ENCODE data around the gene PCDHGA9. TPM values are rescaled to one million over a fixed set of nuclear protein-coding genes. Genes with fewer than 3 reads are reported as not detected.

PCDHGA9 gene
- total RNA-seq, 1 donor = 11.1 TPM

GRCh38 chr5:141430332-141431113 is 27.9 kb downstream of the PCDHGA9 start, which contains the start of gene PCDHGA12:
TSS of gene PCDHGA12 (plus strand) at chr5:141430507. CDS start at chr5:141430760, 253 bp downstream.

Other genes with a start within 250 kb of the PCDHGA9 start
- gene PCDHB7, start 230.1 kb upstream of the PCDHGA9 start, total RNA-seq = 2.0 and 2.5 TPM in 2 replicates
- gene PCDHB8, start 225.0 kb upstream of the PCDHGA9 start, total RNA-seq = 0.52 and 1.1 TPM in 2 replicates
- gene PCDHB16, start 220.4 kb upstream of the PCDHGA9 start, total RNA-seq = 3.1 and 4.4 TPM in 2 replicates
- 0.91 and 2.3 TPM in 2 replicates for gene PCDHB9, start 215.6 kb upstream of the PCDHGA9 start, total RNA-seq
- gene PCDHB10, start 210.4 kb upstream of the PCDHGA9 start, total RNA-seq = 2.2 and 2.5 TPM in 2 replicates
- 1.4 and 1.7 TPM in 2 replicates for gene PCDHB11, start 203.2 kb upstream of the PCDHGA9 start, total RNA-seq
- gene PCDHB12, start 194.1 kb upstream of the PCDHGA9 start, total RNA-seq = 1.0 and 1.3 TPM in 2 replicates
- 2.7 and 4.0 TPM in 2 replicates for gene PCDHB13, start 188.9 kb upstream of the PCDHGA9 start, total RNA-seq
- gene PCDHB14, start 179.4 kb upstream of the PCDHGA9 start, total RNA-seq = 3.8 and 4.4 TPM in 2 replicates
- 1.7 and 1.9 TPM in 2 replicates for gene PCDHB15, start 157.4 kb upstream of the PCDHGA9 start, total RNA-seq
- 0.32 and 0.39 TPM in 2 replicates for gene SLC25A2, start 98.7 kb upstream of the PCDHGA9 start, total RNA-seq
- gene TAF7, start 82.0 kb upstream of the PCDHGA9 start, total RNA-seq = 61.7 and 84.2 TPM in 2 replicates
- gene PCDHGA1, start 72.3 kb upstream of the PCDHGA9 start, total RNA-seq = 1.4 and 1.9 TPM in 2 replicates
- gene PCDHGA2, start 64.0 kb upstream of the PCDHGA9 start, total RNA-seq = 4.7 and 4.9 TPM in 2 replicates
- gene PCDHGA3, start 58.9 kb upstream of the PCDHGA9 start, total RNA-seq = 3.7 and 6.2 TPM in 2 replicates
- gene PCDHGB1, start 52.7 kb upstream of the PCDHGA9 start, total RNA-seq = 4.1 and 6.1 TPM in 2 replicates
- gene PCDHGA4, start 47.8 kb upstream of the PCDHGA9 start, total RNA-seq = 6.7 and 8.9 TPM in 2 replicates
- gene PCDHGB2, start 42.8 kb upstream of the PCDHGA9 start, total RNA-seq = 6.5 and 6.8 TPM in 2 replicates
- gene PCDHGA5, start 38.6 kb upstream of the PCDHGA9 start, total RNA-seq = 5.6 and 6.5 TPM in 2 replicates
- gene PCDHGB3, start 32.5 kb upstream of the PCDHGA9 start, total RNA-seq = 8.4 and 8.6 TPM in 2 replicates
- 7.8 and 10.4 TPM in 2 replicates for gene PCDHGA6, start 28.9 kb upstream of the PCDHGA9 start, total RNA-seq
- gene PCDHGA7, start 20.0 kb upstream of the PCDHGA9 start, total RNA-seq = 9.0 and 10.6 TPM in 2 replicates
- 24.4 and 26.2 TPM in 2 replicates for gene PCDHGB4, start 15.1 kb upstream of the PCDHGA9 start, total RNA-seq
- gene PCDHGA8, start 10.1 kb upstream of the PCDHGA9 start, total RNA-seq = 5.6 and 5.7 TPM in 2 replicates
- gene PCDHGB5, start 4.8 kb upstream of the PCDHGA9 start, total RNA-seq = 27.7 and 35.0 TPM in 2 replicates
- 7.9 and 9.5 TPM in 2 replicates for gene PCDHGB6, start 5.2 kb downstream of the PCDHGA9 start, total RNA-seq
- gene PCDHGA10, start 10.2 kb downstream of the PCDHGA9 start, total RNA-seq = 15.3 and 17.9 TPM in 2 replicates
- 25.6 and 26.2 TPM in 2 replicates for gene PCDHGB7, start 14.9 kb downstream of the PCDHGA9 start, total RNA-seq
- gene PCDHGA11, start 18.3 kb downstream of the PCDHGA9 start, total RNA-seq = 20.1 and 24.1 TPM in 2 replicates
- 25.1 and 30.2 TPM in 2 replicates for gene PCDHGA12, start 27.7 kb downstream of the PCDHGA9 start, total RNA-seq
- gene PCDHGC3, start 73.2 kb downstream of the PCDHGA9 start, total RNA-seq = 122 and 161 TPM in 2 replicates
- 5.6 and 6.4 TPM in 2 replicates for gene PCDHGC4, start 82.3 kb downstream of the PCDHGA9 start, total RNA-seq
- 4.7 and 8.1 TPM in 2 replicates for gene PCDHGC5, start 86.3 kb downstream of the PCDHGA9 start, total RNA-seq
- 17.8 and 25.5 TPM in 2 replicates for gene DIAPH1, start 216.2 kb downstream of the PCDHGA9 start, total RNA-seq
- 48.6 and 49.3 TPM in 2 replicates for gene HDAC3, start 234.1 kb downstream of the PCDHGA9 start, total RNA-seq
- gene RELL2, start 234.2 kb downstream of the PCDHGA9 start, total RNA-seq = 1.8 and 2.0 TPM in 2 replicates
- 20.2 and 29.4 TPM in 2 replicates for gene FCHSD1, start 248.6 kb downstream of the PCDHGA9 start, total RNA-seq